OCI-LY7 (cell line): ENCODE results near the gene CCDC134. TPM values are rescaled to one million over a fixed set of nuclear protein-coding genes. Genes with fewer than 3 reads are reported as not detected.

Experiments
- BruUV-seq: library from RNA; stranded (reverse); fragments of 400-500 nt; replicated peaks from 2 replicates; lab custom pipeline; 2021; lab: Mats Ljungman, UMichigan
- CTCF ChIA-PET: fragments of 300-600 bp; sonication (Branson Sonifier 250); formaldehyde crosslinking; loops from one replicate; lab custom pipeline; 2022; ENCODE audit warnings: antibody characterized with exemption; ENCODE audit not compliant: unreplicated experiment; lab: Charles Lee
- POLR2A ChIA-PET: fragments of 300-600 bp; sonication (Branson Sonifier 250); formaldehyde crosslinking; loops from one replicate; lab custom pipeline; 2022; ENCODE audit warnings: antibody characterized with exemption; lab: Charles Lee
- DNase-seq: peaks from one replicate; pipeline ENCODE4 v3.0.0-alpha.2; 2015; ENCODE audit warnings: low spot score
- H2AFZ ChIP-seq: fragments of 200-600 bp; sonication (generic), shearing (Covaris generic); 2 replicates; pipeline ENCODE4 v1.6.1; 2014; ENCODE audit warnings: mild to moderate bottlenecking, antibody characterized with exemption, low read length, moderate library complexity
- H3K27ac ChIP-seq: fragments of 200-600 bp; sonication (generic); 2 replicates; pipeline ENCODE4 v1.5.1; 2014; ENCODE audit warnings: mixed run types, low read depth, mild to moderate bottlenecking, moderate library complexity, low read length, inconsistent platforms; ENCODE audit not compliant: poor library complexity, severe bottlenecking
- H3K36me3 ChIP-seq: fragments of 200-600 bp; sonication (generic); 2 replicates; pipeline ENCODE4 v1.6.1; 2014; ENCODE audit warnings: mild to moderate bottlenecking, antibody characterized with exemption, low read length, moderate library complexity, mixed read lengths; ENCODE audit not compliant: insufficient read depth
- H3K4me1 ChIP-seq: fragments of 200-600 bp; sonication (generic); 2 replicates; pipeline ENCODE4 v1.5.1; 2014; ENCODE audit warnings: mild to moderate bottlenecking, low read length; ENCODE audit not compliant: insufficient read depth, poor library complexity, severe bottlenecking
- H3K4me2 ChIP-seq: fragments of 200-600 bp; sonication (generic); 2 replicates; pipeline ENCODE4 v1.6.1; 2014; ENCODE audit warnings: mild to moderate bottlenecking, low read length
- H3K4me3 ChIP-seq: fragments of 200-600 bp; sonication (generic); 2 replicates; pipeline ENCODE4 v1.5.1; 2014; ENCODE audit warnings: mild to moderate bottlenecking, low read depth, low read length; ENCODE audit not compliant: poor library complexity, severe bottlenecking
- H3K79me2 ChIP-seq: fragments of 200-600 bp; sonication (generic); 2 replicates; pipeline ENCODE4 v1.6.1; 2016; ENCODE audit warnings: low read depth, mild to moderate bottlenecking, low read length, moderate library complexity, mixed read lengths; ENCODE audit not compliant: insufficient read depth
- H3K9me2 ChIP-seq: fragments of 200-600 bp; sonication (generic); 2 replicates; pipeline ENCODE4 v1.6.1; 2016; ENCODE audit warnings: mild to moderate bottlenecking, low read length, mixed read lengths; ENCODE audit not compliant: insufficient read depth
- H3K9me3 ChIP-seq: fragments of 200-600 bp; sonication (generic); 2 replicates; pipeline ENCODE4 v1.6.1; 2014; ENCODE audit warnings: mild to moderate bottlenecking, mixed run types, low read length, mixed read lengths
- H4K20me1 ChIP-seq: fragments of 200-600 bp; sonication (generic); 2 replicates; pipeline ENCODE4 v1.6.1; 2014; ENCODE audit warnings: mild to moderate bottlenecking, antibody characterized with exemption, low read length, moderate library complexity, mixed read lengths; ENCODE audit not compliant: insufficient read depth
- CTCF ChIP-seq: fragments of 200-600 bp; sonication (generic); conservative IDR thresholded peaks from 2 replicates; pipeline ENCODE4 v1.5.1; 2014; ENCODE audit warnings: mild to moderate bottlenecking, antibody characterized with exemption, low read length, moderate library complexity, mixed read lengths
- EZH2phosphoT487 ChIP-seq: fragments of 200-600 bp; sonication (generic); IDR thresholded peaks from 2 replicates; pipeline ENCODE4 v1.6.1; 2018; ENCODE audit warnings: low read depth, borderline replicate concordance, mild to moderate bottlenecking, mixed run types, antibody characterized with exemption, low read length, moderate library complexity, mixed read lengths
- intact Hi-C: fragments of 100-400 bp; cut with micrococcal nuclease; formaldehyde crosslinking; loops from one replicate; pipeline ENCODE4 v1.10.0; 2022; ENCODE audit not compliant: unreplicated experiment
- total RNA-seq, 2 experiments: library from RNA; depleted of rRNA in 1 of 2; stranded (reverse); fragments of >200 nt in 1 of 2; shearing (Covaris generic) in 1 of 2; gene quantifications; 2 replicates each; pipeline ENCODE4 v1.2.3, GENCODE V29; 2014 to 2022

CCDC134 gene
- total RNA-seq, 2 experiments from 2014 or later: 17.3 to 23.8 TPM

DNA sequence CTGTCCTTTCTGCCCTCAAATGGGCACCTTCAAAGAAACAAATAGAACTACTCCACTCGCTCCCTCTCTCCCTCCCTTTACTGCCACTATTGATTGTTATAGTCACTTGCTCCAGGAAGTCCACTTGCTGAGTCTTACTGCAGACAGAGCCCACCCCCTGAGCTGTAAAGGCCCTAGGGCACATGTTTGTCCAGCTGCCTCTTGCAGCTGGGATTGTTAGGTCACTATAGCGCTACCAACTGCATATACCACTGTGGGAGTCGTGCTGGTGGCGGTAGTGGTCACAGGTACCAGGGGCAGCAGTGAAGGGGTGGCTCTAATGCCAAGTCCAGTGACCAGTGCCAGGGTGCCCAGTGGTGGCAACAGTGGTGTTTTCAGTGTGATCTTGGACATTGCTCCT lies 28.0 kb downstream of the CCDC134 start:
- Histone ChIP-seq H4K20me1 (no peaks in the 10 kb centered on the region), H2AFZ (no peak overlapping the region), H3K27ac (peak overlapping the region; percentile 2), H3K4me1 (peaks cover 36% of the 10 kb centered on the region), H3K9me3 (no peaks in the 10 kb centered on the region; the same call in 1 of the 2 replicates), H3K36me3 (peaks cover 23% of the 10 kb centered on the region), H3K4me3 (no peak overlapping the region), H3K9me2 (no peaks in the 10 kb centered on the region), H3K4me2 (no peak overlapping the region), H3K79me2 (peaks cover 16% of the 10 kb centered on the region; the same call in 1 of the 2 replicates)
- no peak for DNase-seq
- POLR2A ChIA-PET: interaction anchor here (0.5 kb wide), 1 partner anchor 113 kb away, joined by 3 read pairs; no protein-coding TSS in a partner anchor
- no TSS peak for BruUV-seq
- intact Hi-C loops: no loop called here
- CTCF ChIA-PET: no interaction called here
- no peak for TF ChIP-seq EZH2phosphoT487
- no peak for TF ChIP-seq CTCF

- H3K4me1 ChIP-seq: peaks cover 42% of the 10 kb centered on the region
- intact Hi-C loops: loop anchor here (5.0 kb wide), 1 partner anchor 92 kb away; no protein-coding TSS in a partner anchor
- TF ChIP-seq EZH2phosphoT487: no peak
- peak; percentile 45; the same call in 1 of the 2 replicates for TF ChIP-seq CTCF
- no TSS peak for BruUV-seq
- ChIA-PET CTCF (interaction anchor here (1.0 kb wide), 1 partner anchor 32 kb away, joined by 3 read pairs; no protein-coding TSS in a partner anchor), POLR2A (interaction anchor here (0.5 to 2.0 kb wide), 2 partner anchors 10 to 24 kb away, joined by 3 to 6 read pairs; no protein-coding TSS in a partner anchor)
- no peak overlapping the region for H2AFZ ChIP-seq
- H3K27ac ChIP-seq: no peak overlapping the region
- no peaks in the 10 kb centered on the region for H4K20me1 ChIP-seq
- no peak overlapping the region for H3K4me3 ChIP-seq
- H3K36me3 ChIP-seq: peaks cover 30% of the 10 kb centered on the region
- H3K4me2 ChIP-seq: no peak overlapping the region
- no peaks in the 10 kb centered on the region for H3K9me2 ChIP-seq
- H3K79me2 ChIP-seq: peaks cover 32% of the 10 kb centered on the region
- DNase-seq: peak; percentile 34
- no peaks in the 10 kb centered on the region; the same call in 1 of the 2 replicates for H3K9me3 ChIP-seq
Measured at GRCh38 chr22:41830174-41830573, 29.7 kb downstream of the CCDC134 start.

GRCh38 chr22:41831383-41831782 lies 30.9 kb downstream of the CCDC134 start:
- peaks cover 8% of the 10 kb centered on the region for H4K20me1 ChIP-seq
- ChIA-PET CTCF (no interaction called here), POLR2A (interaction anchor here (0.6 to 2.0 kb wide), 4 partner anchors 9 to 85 kb away, joined by 3 to 6 read pairs (median 4); no protein-coding TSS in a partner anchor)
- H3K4me2 ChIP-seq: peak overlapping the region; percentile 89; the same call in 1 of the 2 replicates
- peak; percentile 32 for DNase-seq
- no peak overlapping the region for H2AFZ ChIP-seq
- H3K9me3 ChIP-seq: no peaks in the 10 kb centered on the region; the same call in 1 of the 2 replicates
- no peaks in the 10 kb centered on the region for H3K9me2 ChIP-seq
- H3K79me2 ChIP-seq: peaks cover 44% of the 10 kb centered on the region
- peak overlapping the region; percentile 84 for H3K27ac ChIP-seq
- TF ChIP-seq CTCF: no peak
- no peak for TF ChIP-seq EZH2phosphoT487
- intact Hi-C loops: loop anchor here (5.0 kb wide), 1 partner anchor 91 kb away; no protein-coding TSS in a partner anchor
- no TSS peak for BruUV-seq
- H3K4me1 ChIP-seq: peaks cover 52% of the 10 kb centered on the region
- peaks cover 32% of the 10 kb centered on the region for H3K36me3 ChIP-seq
- H3K4me3 ChIP-seq: peak overlapping the region; percentile 90
